ENCODE results near the gene SEMA5B.

SEMA5B gene

DNA sequence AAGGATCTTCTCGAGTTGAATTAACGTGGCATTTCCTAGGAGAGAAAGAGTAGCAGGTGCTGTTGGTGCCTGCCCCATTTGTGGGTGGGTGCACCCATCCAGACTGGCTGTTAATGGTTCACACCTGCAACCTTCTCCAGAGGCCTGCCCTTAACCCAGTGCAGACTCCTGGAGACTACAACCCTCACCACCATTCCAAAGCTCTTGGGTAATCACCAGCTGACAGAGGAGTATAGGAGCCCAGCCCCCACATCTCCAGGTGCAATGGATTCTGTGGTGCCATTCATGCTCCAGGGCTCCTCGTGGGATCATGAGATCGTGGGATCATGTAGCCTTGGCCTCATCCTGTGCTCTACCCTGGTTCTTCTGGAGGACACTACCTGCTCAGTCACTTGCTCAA is 60.2 kb downstream of the SEMA5B start:
- no peak for DNase-seq

- no peak for DNase-seq
Observed at GRCh38 chr3:122966045-122966444, 61.5 kb downstream of the SEMA5B start.

DNA sequence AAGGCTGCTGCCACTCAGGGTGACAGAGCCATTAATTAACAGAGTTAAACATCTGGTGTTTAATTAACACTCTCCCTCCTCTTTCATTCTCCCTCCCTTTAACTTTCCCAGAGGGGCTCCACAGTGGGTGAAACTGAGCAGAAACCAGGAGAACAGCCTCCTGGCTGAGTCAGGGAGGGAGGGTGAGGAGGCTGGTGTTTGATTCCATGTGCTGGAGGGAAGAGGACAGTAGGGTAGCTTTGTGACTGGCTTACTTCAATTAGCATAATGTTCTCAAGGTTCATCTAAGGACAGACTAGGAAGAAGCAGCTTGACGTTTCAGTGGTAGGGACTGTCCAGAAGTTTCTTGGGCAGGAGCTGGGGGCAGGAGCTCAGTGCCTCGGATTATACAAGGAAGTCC is 62.8 kb downstream of the SEMA5B start:
- no peak for DNase-seq

DNA sequence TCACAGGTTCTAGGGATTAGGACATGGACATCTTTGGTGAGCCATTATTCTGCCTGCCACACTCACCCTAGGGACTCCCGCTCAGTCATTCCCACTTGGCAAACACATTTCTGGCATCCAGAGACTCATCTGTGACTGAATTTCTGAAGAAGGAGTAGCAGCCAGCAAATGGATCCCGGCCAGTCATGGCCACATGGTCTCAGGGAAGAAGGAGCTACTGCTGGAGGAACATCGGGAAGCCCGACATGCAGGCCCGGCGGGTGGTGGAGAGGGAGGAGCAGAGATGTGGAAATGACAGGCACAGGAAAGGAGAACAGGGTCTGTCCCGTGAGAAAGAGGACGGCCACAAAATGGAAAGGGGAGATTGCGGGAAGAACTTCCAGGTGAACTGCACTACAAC is 65.4 kb downstream of the SEMA5B start:
- no peak for DNase-seq

DNA sequence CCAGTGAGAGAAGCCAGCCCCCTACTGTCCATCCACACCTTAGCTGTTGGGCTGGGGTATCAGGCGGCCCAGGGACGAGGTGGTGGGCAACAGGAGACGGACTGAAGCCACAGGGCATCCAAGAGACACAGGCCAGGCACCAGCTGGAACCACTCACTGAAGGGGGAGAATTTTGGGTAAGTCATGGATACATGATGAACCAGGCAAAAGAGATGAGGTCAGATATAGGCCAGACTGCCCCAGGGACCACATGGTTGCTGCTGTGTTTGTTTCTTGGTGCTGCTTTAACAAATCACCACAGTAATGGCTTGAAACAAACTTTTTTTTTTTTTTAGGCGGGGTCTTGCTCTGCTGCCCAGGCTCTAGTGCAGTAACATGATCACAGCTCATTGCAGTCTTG is 66.4 kb downstream of the SEMA5B start:
- no peak for DNase-seq

DNA sequence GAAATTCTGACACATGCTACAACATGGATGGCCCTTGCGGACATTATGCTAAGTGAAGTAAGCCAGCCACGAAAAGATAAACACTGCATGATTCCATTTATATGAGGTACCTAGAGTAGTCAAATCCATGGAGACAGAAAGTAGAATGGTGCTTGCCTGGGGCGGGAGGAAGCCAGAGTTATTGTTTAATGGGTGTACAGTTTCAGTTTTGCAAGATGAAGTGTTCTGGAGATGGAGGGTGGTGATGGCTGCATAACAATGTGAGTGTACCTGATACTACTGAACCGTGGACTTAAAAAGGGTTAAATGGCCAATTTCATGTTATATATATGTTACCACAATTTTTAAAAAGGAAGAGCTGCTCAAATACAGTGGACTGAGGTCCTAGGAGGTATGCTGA is 66.9 kb downstream of the SEMA5B start:
- no peak for DNase-seq

- no peak for DNase-seq
Observed at GRCh38 chr3:122959339-122959738, 68.2 kb downstream of the SEMA5B start.

- no peak for DNase-seq
Observed at GRCh38 chr3:122957707-122958689, 69.6 kb downstream of the SEMA5B start.

DNA sequence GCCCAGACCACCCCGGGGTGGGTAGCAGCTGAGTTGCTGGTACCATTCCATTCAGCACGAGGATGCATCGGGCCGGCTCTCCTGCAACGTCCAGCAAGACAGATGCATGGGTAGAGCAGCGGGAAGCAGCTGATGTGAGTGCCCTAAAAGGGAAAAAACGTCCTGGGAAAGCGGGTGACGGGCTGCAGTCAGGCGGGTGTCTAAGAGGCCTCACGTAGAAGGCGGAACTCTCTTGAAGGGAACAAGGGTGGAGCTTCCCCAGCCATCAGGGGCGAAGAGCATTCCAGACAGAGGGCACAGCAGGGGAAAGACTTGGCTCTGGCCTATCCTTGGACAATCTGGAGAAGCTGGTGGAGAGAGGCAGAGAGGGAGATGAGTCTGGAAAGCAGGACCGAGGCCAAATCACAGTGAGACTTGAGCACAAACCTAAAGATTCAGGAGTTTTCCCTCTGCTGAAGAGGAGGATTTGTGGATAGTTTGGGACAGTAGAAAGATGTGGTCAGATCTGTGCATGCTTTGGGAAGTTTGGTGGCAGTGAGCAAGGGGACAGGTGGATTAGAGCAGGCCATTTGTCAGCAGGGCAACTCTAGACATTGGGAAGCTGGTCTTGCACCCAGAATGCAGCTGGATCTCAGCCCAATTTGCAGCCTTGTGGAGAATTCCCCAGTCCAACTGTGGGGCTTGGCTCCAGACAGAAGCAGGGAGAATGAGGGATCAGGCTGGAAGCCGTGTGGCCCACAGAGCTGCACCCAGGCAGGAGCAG is 70.7 kb downstream of the SEMA5B start:
- DNase-seq = no peak

GRCh38 chr3:122955916-122956692 is 71.5 kb downstream of the SEMA5B start:
- no peak for DNase-seq

GRCh38 chr3:122952520-122952919 is 75.0 kb downstream of the SEMA5B start:
- DNase-seq = no peak

GRCh38 chr3:122948408-122948807 is 79.2 kb downstream of the SEMA5B start:
- no peak for DNase-seq

DNA sequence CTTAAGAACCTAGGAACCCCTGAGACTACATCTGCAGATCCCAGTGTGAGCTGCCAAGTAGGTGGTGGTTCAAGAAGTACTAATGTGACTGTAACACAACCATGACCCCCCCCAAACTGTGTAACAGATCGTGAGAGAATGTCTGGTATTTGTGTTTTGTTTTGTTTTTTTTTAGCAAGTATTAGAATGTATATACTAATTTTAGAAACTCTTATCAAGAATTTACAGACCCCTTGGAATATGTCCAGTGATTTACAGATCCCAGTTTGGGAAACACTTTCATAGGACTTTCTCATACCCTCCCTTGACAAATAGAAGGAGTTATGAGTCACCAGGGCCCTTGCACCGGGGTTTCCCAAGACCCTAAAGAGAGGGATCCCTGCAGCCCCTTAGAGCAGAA is 79.8 kb downstream of the SEMA5B start:
- no peak for DNase-seq

- no peak for DNase-seq
Observed at GRCh38 chr3:122947196-122947595, 80.4 kb downstream of the SEMA5B start.

DNA sequence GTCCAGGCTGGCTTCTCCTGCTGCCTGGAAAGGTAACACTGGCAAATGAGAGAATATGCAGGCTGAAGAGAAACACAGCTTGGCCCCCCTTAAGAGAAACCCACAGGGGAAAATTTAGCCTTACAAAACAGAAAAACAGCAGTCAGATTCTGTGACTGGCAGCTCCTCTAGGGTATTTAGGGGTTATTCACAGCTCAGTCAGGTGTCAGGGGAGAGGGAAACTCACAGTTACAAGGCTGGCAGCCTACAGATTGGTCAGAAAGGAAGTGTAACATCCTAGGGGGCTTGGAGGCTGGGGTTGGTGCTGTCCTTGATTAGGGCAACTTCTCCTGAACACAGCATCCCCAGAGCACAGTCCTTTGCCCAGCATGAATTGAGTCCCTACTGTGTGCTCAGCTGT is 81.4 kb downstream of the SEMA5B start:
- no peak for DNase-seq

- DNase-seq = no peak
Observed at GRCh38 chr3:122945230-122945629, 82.3 kb downstream of the SEMA5B start.

GRCh38 chr3:122944671-122945161 is 82.8 kb downstream of the SEMA5B start:
- no peak for DNase-seq

DNA sequence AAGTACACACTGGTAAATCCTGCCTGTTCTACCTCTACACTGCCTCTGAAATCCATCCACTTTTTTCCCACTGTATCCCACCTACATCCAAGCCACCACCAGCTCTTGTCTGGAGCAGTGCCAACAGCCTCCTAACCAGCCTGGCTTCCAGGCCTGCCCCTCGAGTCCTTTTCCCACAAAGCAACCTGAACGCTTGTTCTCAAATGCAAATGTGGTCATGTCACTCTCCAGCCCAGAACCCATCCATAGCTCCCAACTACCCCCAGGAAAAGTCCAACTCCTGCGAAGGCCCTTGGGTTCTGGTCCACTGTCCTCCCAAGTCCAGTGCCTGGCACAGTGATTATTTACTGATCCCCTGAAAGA is 83.8 kb downstream of the SEMA5B start:
- DNase-seq = no peak

DNA sequence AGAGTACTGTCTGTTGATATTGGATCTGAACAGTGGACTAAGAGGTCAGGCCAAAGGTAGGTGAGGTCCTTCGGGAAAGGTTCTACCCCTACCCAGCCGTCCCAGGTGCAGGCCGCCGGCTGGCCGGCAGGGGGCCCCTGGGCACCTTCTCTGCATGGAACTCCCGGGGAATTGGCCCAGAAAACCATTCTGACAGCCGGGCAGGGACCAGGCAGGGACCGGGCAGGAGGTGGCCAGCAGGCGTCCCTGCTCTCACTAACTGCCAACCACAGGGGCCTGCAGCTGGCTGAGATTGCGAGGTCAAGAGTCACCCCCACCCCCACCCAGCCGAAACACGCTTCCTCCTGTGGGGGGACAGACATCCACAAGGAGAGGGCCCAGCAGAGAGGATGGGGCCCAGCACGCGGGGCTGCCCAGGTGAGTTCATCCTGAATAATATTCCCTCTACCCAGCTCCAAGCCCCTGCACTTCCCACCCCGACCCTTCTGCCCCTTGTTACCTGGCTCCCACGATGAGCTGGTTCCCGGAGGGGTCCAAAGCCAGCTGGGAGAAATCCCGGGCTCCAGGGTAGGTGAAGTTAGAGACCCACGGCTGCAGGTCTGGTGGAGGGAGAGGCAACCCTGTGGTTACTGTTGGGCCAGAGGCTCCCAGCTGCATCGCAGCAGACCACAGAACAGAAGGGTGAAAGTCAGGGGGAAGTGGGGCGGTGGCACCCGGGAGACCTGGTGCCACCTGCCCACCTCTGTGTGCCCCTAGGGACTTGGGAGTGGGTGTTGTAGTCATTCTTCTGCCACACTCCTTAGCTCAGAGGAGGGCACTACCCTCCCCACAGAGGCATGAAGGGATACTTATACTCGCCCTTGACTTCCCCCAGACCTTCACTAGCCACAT is 84.4 kb downstream of the SEMA5B start:
- DNase-seq = peak; percentile 28

DNA sequence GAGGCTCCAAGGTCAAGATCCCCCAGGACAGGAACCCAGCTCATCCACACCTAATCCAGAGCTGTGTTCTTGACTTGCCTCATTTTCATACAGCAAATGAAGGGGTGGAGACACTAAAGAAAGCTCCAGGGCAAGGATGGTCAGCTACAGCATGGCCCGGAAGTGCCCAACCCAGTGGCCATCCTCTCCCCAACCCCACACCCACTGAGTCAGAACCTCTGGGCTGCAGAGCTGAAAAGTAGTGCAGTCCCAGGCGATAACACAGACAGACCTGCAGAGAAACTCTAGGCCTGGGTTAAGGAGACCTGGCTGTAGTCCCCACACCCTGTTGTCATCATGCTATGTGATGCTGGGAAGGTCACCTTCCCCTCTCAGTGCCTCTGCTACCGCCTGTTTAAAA is 85.3 kb downstream of the SEMA5B start:
- DNase-seq = no peak

- DNase-seq = no peak
Observed at GRCh38 chr3:122941228-122942206, 86.0 kb downstream of the SEMA5B start.
